GM21528 (cell line): ENCODE results near the gene ZNG1C.
"Not testable (repeated sequence)": the region's sequence is repeated elsewhere in the genome, so short reads cannot be mapped to it uniquely, and the experiment has no call there.

ENCODE experiments used
- ATAC-seq: cut with Tn5 transposase; IDR thresholded peaks from one replicate; pipeline ENCODE4 v1.9.1; 2021; ENCODE audit warnings: mild to moderate bottlenecking, moderate library complexity; ENCODE audit not compliant: unreplicated experiment, low FRiP score

The ZNG1C gene

DNA sequence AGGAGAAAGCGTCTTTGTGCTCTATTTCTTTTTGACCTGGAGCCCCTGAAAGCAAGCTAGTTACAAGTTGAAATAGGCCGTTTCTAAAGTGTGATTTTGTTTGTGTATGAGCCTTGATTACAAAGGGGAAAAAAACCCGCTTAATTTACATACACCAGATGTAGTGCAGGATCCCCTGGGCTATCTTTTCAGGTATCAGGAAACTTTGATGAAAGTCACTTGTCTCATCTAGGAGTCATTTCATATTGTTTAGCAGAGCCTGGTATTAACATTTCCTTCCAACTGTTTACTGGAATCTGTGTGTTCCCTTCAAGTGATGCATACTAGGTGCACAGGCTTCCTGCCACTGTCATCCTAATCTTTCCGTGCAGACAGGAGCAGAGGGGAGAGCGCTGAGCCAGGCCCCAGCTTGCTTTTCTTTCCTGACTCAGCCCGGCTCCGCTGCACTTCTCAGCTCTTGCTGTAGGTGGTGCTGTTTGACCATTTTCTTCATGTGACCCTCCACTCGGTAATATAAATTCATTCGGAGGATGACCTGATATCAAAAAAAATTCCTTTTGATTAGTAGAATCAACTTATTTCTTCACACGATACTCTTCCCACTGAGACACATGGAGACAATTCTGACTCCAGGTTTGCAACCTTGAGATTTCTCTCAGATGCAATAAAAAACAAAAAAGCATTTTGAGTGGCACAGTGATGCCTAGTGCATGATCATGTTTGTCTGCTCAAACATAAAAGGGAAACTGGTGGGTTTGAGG, 100.7 kb downstream of the ZNG1C start:
- not testable (repeated sequence) for ATAC-seq

DNA sequence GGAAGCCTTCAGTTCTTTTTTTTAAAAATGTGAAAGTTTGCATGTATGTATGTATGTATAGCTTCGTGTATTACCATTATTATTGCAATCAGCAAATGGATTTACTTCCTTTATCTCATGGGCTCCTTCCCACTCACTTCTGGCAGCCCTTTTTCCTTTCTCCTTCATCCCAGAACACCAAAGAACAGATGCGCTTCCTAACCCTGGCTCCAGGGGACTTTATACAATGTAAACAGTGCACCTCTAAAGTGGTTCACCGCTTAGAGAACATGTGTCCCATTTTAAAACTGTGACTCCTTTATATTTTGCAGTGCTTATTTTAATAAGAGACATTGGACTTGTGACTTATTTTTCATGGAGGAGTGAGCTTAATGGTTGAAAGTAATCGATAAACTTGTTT, 101.5 kb downstream of the ZNG1C start:
- not testable (repeated sequence) for ATAC-seq

DNA sequence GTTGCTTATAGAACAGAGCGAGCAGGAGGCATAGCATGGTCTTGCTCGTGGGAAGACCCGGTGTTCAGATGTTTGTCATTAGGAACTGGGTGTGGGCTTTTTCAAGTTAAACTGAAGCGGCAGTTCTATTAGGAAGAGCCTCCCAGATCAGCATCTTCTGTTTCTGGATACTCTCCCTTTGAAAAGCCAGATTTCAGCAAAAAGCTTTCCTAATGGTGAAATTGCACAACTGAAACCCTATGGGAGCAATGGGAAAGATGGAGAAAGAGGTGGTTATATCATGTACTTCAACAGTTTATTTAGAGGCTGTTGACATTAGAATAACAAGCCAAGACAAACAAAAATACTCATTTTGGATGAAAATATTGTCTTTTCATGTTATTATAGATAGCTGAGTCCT, 102.2 kb downstream of the ZNG1C start:
- ATAC-seq, result not testable (repeated sequence)
